ENCODE measurements around the gene NUDT22. TPM values are rescaled to one million over a fixed set of nuclear protein-coding genes. Genes with fewer than 3 reads are reported as not detected.

The NUDT22 gene
- total RNA-seq, 1 donor: 60.1 TPM

- no peak for DNase-seq (ENCODE audit: low read depth in 2 of 3, low spot score in 2 of 3)
Observed at GRCh38 chr11:64253043-64253442, 27.0 kb downstream of the NUDT22 start.

GRCh38 chr11:64253481-64253880, 27.4 kb downstream of the NUDT22 start:
- DNase-seq (ENCODE audit: low read depth in 2 of 3, low spot score in 2 of 3): no peak

- no peak for DNase-seq (ENCODE audit: low read depth in 2 of 3, low spot score in 2 of 3)
Observed at GRCh38 chr11:64254326-64254725, 28.3 kb downstream of the NUDT22 start.

- no peak for DNase-seq (ENCODE audit: low read depth in 2 of 3, low spot score in 2 of 3)
Observed at GRCh38 chr11:64255135-64256128, 29.4 kb downstream of the NUDT22 start.

DNA sequence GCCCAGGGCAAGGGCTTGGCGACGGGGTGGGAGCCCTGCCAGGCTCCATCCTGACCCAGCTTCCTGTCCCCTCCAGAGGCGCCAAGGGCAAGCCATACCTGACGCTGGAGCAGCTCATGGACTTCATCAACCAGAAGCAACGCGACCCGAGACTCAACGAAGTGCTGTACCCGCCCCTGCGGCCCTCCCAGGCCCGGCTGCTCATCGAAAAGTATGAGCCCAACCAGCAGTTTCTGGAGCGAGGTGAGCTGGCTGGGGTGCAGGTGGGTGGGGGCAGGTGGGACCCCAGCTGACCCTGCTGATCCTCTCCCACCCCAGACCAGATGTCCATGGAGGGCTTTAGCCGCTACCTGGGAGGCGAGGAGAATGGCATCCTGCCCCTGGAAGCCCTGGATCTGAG, 30.2 kb downstream of the NUDT22 start:
- DNase-seq (ENCODE audit: low read depth in 2 of 3, low spot score in 2 of 3): no peak

DNA sequence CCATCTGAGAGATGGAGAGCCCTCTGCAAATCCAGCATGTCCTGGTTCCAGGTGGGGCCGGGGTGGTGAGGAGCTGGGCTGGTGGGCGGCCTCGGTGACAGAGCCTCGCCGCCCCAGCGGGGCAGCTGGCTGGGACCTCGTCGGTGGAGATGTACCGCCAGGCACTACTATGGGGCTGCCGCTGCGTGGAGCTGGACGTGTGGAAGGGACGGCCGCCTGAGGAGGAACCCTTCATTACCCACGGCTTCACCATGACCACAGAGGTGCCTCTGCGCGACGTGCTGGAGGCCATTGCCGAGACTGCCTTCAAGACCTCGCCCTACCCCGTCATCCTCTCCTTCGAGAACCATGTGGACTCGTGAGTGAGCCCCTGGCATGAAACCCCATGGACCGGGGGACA, 32.3 kb downstream of the NUDT22 start:
- no peak for DNase-seq (ENCODE audit: low read depth in 2 of 3, low spot score in 2 of 3)

DNA sequence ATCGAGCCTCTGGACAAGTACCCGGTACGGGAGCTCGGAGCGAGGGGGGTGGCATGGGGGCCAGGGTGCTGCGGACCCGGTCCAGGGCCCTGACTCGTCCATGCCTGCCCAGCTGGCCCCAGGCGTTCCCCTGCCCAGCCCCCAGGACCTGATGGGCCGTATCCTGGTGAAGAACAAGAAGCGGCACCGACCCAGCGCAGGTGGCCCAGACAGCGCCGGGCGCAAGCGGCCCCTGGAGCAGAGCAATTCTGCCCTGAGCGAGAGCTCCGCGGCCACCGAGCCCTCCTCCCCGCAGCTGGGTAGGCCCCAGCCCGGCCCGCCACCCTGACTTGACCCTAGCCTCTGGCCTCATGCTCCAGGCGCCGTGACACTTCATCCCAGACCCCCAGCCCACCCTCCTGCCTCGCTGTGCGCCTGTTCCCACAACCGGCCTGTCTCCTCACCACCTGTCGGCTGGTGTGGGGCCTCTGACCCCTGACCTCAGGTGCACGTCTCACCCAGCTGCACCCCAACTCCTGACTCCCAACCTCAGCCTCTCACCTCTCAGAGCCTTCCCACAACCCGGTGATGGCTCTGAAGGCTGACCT, 33.0 kb downstream of the NUDT22 start:
- DNase-seq (ENCODE audit: low read depth in 2 of 3, low spot score in 2 of 3): no peak

DNA sequence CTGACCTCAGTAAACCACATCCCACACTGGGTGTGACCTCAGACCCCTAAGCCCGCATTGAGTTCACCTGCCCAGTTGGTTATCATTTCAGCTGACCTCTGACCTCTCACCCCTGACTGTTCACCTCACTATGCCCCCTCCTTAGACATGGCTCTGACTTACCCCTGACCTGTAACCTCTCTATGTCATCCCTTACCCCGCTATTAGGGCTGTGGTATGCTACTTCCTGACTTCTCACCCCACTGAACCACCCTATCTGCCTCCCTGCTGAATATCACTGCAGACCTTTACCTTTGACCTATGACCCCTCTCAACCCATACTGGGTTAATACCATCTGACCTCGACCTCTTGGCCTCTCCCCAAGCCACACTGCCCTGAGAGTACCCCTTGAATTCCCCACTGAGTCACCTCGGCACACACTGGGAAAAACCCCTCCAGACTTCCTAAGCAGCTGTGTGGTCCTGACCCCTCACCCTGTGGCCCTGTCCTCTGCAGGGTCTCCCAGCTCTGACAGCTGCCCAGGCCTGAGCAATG, 33.5 kb downstream of the NUDT22 start:
- no peak for DNase-seq (ENCODE audit: low read depth in 2 of 3, low spot score in 2 of 3)

DNA sequence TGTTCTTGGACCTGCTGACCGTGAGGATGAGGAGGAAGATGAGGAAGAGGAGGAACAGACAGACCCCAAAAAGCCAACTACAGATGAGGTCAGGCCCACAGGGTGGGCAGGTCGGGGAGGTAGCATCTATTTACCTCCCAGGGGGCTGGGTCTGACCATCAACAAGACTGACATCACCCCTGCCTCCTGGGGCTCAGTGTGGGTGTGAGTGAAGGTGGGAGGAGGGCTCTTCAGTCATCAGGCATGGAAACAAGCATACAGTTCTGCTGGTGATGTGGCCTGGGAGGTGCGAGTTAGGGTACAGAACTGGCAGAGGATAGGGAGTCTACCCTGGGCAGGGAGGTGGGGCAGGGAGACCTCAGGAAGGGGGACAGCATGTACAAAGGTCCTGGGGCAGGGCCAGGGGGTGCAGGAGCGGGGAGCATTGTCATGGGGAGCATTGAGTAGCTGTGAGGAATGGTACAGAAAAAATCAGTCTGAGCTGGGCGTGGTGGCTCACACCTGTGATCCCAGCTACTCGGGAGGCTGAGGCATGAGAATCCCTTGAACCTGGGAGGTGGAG, 34.2 kb downstream of the NUDT22 start:
- no peak for DNase-seq (ENCODE audit: low read depth in 2 of 3, low spot score in 2 of 3)

DNA sequence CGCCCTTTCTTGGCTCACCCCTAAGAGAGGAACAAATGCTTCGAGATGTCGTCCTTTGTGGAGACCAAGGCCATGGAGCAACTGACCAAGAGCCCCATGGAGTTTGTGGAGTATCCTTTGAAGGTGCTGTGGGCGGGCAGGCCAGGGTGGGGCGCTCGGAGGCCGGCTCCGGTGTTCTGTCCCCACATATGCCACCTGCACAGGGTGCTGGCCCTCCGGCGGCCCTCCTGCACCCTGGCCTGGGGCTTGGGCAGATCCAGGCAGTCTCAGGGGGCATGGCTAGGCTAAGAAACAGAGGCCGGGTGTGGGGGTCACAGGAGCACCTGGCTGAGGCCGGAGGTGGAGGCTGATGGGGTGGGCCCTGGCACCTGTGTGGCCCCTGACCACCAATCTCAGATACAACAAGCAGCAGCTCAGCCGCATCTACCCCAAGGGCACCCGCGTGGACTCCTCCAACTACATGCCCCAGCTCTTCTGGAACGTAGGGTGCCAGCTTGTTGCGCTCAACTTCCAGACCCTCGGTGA, 35.5 kb downstream of the NUDT22 start:
- no peak for DNase-seq (ENCODE audit: low read depth in 2 of 3, low spot score in 2 of 3)

- no peak for DNase-seq (ENCODE audit: low read depth in 2 of 3, low spot score in 2 of 3)
Observed at GRCh38 chr11:64262271-64263002, 36.4 kb downstream of the NUDT22 start.

DNA sequence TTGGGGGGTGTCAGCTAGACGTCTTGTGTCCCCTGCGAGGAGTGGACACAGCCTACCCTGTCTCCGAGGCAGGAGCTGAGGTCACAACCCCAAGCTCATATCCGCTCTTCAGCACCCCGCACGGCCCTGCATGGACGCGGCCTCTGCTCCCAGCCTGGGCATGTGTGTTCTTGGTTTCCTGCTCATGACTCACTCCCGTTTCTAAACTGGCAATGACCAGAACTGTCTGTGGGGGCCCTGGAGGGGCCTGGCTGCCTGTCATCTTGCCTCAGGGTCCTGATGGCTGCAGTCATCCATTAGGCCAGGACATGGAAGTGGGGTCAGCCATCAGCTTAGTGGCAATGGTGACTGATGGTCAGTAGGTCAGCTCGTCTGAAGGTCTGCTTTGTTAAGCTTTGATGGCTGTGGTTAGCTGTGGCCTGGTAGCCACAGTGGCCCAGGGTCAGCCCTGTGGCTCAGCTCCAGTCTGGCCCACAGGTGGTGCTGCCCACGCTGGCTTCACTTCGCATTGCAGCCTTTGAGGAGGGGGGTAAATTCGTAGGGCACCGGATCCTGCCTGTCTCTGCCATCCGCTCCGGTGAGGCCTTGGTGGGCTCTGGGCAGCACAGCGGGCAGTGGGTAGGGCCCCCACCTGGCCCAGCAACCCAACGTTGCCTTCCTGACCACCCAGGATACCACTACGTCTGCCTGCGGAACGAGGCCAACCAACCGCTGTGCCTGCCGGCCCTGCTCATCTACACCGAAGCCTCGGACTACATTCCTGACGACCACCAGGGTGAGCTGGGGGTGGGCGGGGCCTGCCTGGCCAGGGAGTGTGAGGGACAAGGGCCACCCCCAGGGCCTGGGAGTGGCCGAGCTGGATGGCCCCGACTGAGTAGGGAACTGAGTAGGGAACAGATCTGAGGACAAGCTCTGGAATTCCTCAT, 37.2 kb downstream of the NUDT22 start:
- DNase-seq (ENCODE audit: low read depth in 2 of 3, low spot score in 2 of 3): no peak

DNA sequence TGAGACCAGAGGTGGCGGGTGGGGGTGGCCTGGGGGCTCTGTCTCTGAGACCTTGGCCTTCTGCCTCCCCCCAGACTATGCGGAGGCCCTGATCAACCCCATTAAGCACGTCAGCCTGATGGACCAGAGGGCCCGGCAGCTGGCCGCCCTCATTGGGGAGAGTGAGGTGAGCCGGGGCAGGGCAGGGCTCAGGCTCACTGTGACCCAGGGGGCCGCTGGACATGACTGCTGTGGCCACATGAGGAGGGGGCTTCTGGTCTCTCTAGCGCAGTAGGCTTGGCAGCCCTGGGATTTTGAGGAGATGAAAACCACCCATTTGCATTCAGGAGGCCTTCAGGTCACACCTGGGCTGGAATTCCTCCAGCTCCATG, 37.9 kb downstream of the NUDT22 start:
- no peak for DNase-seq (ENCODE audit: low read depth in 2 of 3, low spot score in 2 of 3)

- no peak for DNase-seq (ENCODE audit: low read depth in 2 of 3, low spot score in 2 of 3)
Observed at GRCh38 chr11:64264371-64264852, 38.3 kb downstream of the NUDT22 start.

DNA sequence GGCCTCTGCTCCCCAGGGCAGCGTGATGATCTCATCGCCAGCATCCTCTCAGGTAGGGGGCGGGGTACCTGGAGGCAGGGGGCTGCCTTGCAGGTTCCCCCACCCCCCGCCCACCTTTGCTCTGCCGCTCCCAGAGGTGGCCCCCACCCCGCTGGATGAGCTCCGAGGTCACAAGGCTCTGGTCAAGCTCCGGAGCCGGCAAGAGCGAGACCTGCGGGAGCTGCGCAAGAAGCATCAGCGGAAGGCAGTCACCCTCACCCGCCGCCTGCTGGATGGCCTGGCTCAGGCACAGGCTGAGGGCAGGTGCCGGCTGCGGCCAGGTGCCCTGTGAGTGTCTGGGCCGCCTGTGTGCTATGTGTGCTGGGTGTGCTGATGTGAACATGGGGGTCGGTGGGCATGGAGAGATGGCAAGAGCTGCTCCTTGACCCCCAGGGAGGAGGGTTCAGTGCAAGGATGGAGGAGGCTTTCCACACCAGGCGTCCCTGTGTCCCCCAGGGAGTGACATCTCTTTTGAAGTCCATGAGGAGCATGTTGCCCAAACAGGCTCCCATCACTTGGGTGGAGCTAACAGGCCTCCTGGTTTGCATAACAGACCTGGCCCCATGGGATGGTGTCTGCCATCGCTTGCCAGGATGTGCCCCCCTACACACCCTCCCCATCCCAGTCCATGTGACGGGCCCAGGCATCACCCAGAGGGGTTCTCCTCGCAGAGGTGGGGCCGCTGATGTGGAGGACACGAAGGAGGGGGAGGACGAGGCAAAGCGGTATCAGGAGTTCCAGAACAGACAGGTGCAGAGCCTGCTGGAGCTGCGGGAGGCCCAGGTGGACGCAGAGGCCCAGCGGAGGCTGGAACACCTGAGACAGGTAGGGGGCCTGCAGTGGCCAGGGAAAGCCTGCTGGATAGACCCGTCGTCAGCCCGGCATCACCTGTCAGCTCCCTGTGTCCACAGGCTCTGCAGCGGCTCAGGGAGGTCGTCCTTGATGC, 39.4 kb downstream of the NUDT22 start:
- DNase-seq (ENCODE audit: low read depth in 2 of 3, low spot score in 2 of 3): no peak

DNA sequence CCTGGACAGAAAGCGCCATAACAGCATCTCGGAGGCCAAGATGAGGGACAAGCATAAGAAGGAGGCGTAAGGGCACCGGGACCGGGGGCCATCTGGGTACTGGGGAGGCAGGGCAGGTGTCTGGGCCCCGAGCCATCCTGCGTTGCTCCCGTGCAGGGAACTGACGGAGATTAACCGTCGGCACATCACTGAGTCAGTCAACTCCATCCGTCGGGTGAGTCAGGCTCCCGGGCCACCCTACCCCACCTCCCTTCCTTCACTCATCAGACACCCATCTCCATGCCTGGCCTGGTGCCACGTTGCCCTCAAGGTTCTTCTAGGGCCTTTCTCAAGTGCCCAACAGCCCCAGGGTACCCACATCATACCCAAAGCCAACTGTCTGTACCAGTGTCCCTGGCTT, 40.3 kb downstream of the NUDT22 start:
- no peak for DNase-seq (ENCODE audit: low read depth in 2 of 3, low spot score in 2 of 3)

DNA sequence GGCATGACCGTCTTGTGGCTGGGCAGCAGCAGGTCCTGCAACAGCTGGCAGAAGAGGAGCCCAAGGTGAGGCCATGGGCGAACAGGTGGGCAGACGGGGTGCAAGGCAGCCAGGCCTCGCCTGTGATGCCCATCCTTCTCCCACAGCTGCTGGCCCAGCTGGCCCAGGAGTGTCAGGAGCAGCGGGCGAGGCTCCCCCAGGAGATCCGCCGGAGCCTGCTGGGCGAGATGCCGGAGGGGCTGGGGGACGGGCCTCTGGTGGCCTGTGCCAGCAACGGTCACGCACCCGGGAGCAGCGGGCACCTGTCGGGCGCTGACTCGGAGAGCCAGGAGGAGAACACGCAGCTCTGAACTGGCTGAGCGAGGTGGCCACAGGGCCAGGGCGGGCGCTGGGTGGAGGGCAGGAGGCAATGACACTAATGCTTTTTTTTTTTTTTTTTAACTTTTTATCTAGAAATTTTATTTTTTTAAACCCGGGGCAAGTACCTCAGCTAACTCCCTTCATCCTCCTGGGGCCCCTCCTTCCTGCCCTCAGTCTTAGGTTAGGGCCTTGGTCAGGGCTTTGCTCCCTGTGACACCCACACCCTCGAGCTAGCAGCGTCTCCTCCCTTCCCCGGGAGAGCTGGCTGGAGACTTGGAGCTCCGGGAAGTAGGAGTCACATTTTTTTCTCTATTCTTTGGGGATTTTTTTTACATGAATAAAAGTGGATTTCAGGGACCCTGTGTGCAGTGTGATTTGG, 41.3 kb downstream of the NUDT22 start:
- no peak for DNase-seq (ENCODE audit: low read depth in 2 of 3, low spot score in 2 of 3)

Data from hematopoietic multipotent progenitor cell (in vitro differentiated cells).